Endothelial cell of umbilical vein (primary cell): ENCODE measurements around the gene SLC31A2.

Experiments used
- CTCF ChIP-seq, 2 donors: IDR thresholded peaks; 1 replicate in 1 of 2; 2 replicates in 1 of 2; pipeline ENCODE4 v1.5.1; 2011; ENCODE audit warnings: low read length in 2 of 2, mild to moderate bottlenecking in 2 of 2, moderate library complexity in 2 of 2, control low read depth in 1 of 2, inconsistent platforms in 1 of 2, low read depth in 1 of 2; ENCODE audit not compliant: insufficient read depth in 1 of 2; ENCODE audit errors: extremely low read depth in 1 of 2
- EZH2 ChIP-seq: IDR thresholded peaks from 2 replicates; pipeline ENCODE4 v1.6.1; 2012; ENCODE audit warnings: borderline replicate concordance, low read depth, mild to moderate bottlenecking, moderate library complexity, low read length, inconsistent platforms; ENCODE audit not compliant: severe bottlenecking
- FOS ChIP-seq: IDR thresholded peaks from 2 replicates; pipeline ENCODE4 v1.6.1; 2011; ENCODE audit warnings: mild to moderate bottlenecking, low read length, moderate library complexity, borderline replicate concordance; ENCODE audit not compliant: insufficient read depth
- JUN ChIP-seq: IDR thresholded peaks from 2 replicates; pipeline ENCODE4 v1.6.1; 2011; ENCODE audit warnings: borderline replicate concordance, low read depth; ENCODE audit not compliant: insufficient read length, insufficient read depth
- MAX ChIP-seq: IDR thresholded peaks from 2 replicates; pipeline ENCODE4 v1.6.1; 2011; ENCODE audit not compliant: insufficient read depth, insufficient read length
- MYC ChIP-seq: IDR thresholded peaks from one replicate; pipeline ENCODE4 v1.6.1; 2011; ENCODE audit warnings: mild to moderate bottlenecking, low read depth, low read length
- POLR2A ChIP-seq: IDR thresholded peaks from 2 replicates; pipeline ENCODE4 v1.6.1; 2012; ENCODE audit warnings: low read depth, mild to moderate bottlenecking, control low read depth, low read length
- POLR2AphosphoS5 ChIP-seq: IDR thresholded peaks from 2 replicates; pipeline ENCODE4 v1.6.1; 2012; ENCODE audit warnings: low read depth, mild to moderate bottlenecking, control low read depth, low read length, moderate library complexity; ENCODE audit not compliant: insufficient read depth

GRCh38 chr9:113148781-113149510, 1.9 kb upstream of the SLC31A2 start:
- TF ChIP-seq CTCF (IDR thresholded peaks at IDR 0.05; ENCODE audit: extremely low read depth in 1 of 2, insufficient read depth in 1 of 2, low read depth in 1 of 2, low read length in 2 of 2): no peak
- TF ChIP-seq POLR2A: no peak
- TF ChIP-seq EZH2: no peak
- no peak for TF ChIP-seq MAX
- no peak for TF ChIP-seq POLR2AphosphoS5
- TF ChIP-seq FOS: no peak
- no peak for TF ChIP-seq JUN
- TF ChIP-seq MYC: no peak
